HG03108 (cell line): ENCODE measurements around the gene NUP62.
"Not testable (repeated sequence)": the region's sequence is repeated elsewhere in the genome, so short reads cannot be mapped to it uniquely, and the experiment has no call there.

Experiments used
- ATAC-seq: cut with Tn5 transposase; IDR thresholded peaks from one replicate; pipeline ENCODE4 v1.9.1; 2021; ENCODE audit warnings: moderate library complexity; ENCODE audit not compliant: unreplicated experiment

NUP62 gene

GRCh38 chr19:49926515-49926914 is 2.8 kb downstream of the NUP62 start:
- no peak for ATAC-seq

DNA sequence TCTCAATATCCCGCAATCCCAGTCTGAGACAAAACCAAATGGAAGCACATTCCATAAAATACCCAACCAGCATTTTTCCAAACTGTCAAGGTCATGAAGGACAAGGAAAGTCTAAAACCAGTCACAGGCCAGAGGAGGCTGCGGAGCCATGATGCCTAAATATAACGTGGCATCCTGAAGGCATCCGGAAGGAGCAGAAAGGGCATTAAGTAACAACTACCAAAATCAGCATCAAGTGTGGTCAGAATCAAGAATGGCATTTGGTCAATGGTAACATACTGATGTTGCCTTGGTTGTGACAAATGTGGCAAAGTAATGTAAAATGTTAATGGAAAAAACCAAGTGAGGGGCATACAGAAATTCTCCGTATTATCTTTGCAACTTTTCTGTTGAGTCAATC is 3.8 kb downstream of the NUP62 start:
- no peak for ATAC-seq

DNA sequence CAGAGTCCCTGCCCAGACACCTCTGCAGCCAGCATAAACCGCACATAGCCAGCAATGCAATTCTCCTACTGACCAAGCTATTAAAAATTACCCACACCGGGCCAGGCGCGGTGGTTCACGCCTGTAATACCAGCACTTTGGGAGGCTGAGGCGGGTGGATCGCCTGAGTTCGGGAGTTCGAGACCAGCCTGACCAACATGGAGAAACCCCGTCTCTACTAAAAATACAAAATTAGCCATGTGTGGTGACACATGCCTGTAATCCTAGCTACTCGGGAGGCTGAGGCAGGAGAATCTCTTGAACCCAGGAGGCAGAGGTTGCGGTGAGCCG is 4.5 kb downstream of the NUP62 start:
- ATAC-seq, result not testable (repeated sequence)

DNA sequence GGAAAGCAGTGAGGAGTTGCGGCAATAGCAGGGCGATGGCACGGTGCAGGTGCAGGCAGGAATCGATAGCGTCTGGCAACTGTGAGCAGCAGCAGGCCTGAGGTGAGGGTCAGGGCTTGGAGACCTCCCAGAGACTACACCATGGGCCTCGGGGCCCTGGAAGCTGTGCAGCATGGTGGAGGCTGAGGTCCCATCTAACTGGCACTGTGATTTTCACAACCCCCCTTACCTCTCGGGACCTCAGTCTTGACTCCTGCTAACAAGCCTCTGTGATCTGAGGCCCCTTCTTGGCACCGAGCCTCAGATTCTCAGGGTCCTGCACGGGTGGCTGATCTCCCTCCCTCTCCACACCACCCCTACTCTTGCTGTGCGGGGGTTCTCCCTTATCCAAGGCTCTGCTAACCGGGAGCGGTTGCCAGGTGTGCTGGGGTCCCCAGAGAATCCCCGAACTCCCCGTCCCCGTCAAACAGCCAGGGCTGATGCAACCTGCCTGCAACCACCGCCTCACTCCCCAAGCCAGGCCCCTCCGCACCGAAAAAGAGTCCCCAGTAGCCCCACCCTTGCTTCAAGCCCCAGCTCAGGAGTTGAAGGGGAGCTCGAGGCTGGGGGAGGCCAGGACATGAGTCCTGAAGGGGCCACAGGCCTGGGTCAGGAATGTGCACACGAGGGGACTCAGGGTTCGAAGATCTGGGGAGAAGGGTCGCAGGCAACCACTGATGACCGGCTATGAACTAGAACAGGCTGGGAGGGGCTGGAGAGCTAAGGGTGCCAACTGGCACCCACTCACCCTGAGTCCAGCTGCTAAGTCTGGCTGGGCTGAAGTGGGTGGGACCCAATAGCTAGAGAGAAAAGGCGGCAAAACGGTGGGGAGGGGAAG is 5.1 kb downstream of the NUP62 start:
- no peak for ATAC-seq

DNA sequence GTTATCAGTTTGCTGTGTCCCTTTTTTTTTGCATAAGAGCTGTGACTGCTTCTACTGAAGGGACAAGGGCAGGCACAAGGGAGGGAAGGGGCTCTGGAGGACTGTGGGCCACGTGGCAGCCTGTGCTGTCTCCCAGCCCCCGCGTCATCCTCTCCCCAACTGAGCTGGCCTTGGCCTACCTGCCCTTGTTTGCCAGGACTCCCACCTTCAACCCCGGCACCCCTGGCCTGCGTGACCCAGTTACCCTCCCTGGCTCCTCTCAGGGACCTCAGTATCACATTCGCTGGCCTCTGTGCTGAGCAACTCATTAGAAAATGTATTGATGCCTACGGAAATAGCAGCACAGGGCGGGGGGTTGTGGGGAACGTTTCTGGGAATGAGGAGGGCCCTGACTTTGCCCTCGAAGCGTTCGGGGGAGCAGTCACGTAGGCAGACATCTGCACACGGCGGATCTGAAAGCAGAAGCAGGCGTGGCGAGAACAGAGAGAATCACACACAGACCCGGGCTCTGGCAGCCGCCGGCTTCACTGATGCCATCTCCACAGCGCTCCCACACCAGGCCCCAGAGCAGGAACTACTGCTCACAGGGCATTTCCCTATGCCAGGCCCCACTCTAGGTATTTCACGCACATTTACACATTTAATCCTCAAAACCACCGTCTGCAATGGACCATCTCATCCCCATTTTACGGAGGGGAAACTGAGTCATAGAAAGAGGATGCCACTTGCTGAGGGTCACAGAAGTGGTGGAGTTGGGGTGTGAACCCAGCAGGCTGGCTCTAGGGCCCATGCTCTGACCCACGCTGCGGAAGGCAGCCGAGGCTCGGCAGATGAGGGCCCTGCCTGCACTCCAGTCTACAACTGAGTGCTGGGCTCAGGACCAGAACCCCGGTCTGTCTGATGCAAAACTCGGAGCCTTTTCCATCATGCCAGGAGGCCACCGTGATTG is 6.0 kb downstream of the NUP62 start:
- no peak for ATAC-seq

- ATAC-seq, result no peak
Observed at GRCh38 chr19:49921871-49922795, 7.2 kb downstream of the NUP62 start.

- no peak for ATAC-seq
Observed at GRCh38 chr19:49920624-49921363, 8.5 kb downstream of the NUP62 start.

GRCh38 chr19:49918089-49918488 is 11.2 kb downstream of the NUP62 start:
- no peak for ATAC-seq

DNA sequence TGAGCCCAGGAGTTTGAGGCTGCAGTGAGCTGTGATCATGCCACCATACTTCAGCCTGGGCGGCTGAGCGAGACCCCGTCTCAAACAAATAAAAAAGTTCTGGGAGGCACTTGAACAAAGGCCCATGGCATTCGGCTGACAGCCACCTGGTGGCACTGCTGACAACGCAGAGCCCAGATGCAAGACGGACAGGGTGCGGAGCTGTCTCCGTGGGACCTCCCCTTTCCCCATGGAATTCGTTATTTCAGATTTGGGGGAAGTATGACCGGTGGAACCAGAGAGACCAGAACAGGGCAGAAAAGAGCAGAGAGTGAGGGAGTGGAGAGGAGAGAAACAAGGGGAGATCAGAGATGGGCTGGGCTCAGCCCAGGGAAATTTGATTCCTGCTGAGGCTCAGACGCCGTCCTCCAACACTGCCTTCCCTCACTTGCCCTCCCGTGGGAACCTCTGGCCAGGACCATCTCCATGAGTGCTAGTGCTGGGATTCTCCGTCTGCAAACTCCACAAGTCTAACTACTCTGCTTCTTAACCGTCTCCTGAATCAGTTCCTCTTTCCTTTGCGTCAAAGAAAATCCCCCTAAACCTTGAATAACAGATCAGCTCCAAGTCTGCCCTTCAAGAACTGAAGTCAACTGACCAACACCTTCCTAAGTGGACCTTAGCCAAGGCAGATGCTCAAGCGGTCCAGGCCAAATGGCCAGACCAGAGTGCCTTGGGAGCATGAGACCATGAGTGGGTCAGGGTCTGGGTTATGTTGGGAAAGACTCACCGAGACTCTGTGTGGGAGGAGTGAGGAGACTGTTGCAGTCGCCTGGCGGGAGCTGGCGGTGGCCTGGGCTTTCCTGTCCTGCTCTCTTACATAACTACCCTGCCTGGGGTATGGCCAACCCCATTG is 12.2 kb downstream of the NUP62 start:
- ATAC-seq, result no peak

DNA sequence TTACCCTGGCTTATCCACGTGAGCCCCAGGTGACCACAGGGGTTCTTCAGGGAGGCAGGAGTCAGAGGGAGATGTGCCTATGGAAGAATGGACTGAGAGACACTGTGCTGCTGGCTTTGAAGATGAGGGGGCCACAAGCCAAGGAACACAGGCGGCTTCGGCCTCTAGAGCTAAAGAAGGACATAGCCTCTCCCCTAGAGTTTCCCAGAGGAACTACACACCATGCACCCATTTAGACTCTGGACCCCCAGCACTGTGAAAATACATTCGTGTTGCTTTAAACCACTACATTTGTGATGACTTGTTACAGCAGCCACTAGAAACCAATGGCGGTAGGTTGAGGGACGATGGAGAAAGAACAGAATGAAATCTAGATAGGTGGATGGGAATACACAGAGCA is 14.0 kb downstream of the NUP62 start:
- no peak for ATAC-seq

DNA sequence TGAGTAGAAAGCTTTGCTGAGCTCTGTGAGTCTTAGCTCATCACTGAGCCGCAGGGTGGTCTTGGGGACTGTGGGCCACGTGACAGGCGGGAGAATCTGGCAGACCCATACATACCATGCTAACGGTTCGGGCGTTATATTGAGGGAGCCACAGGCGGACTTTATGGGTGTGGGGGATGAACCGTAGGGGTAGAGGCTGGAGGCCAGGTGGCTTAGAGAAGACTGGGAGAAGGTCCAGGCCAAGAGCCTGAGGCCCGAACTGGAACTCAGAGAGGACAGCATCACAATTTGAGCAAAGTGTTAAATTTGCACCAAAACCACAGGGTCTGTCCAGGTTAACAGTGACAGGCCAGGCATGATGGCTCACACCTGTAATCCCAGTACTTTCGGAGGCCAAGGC is 15.6 kb downstream of the NUP62 start:
- ATAC-seq, result no peak

DNA sequence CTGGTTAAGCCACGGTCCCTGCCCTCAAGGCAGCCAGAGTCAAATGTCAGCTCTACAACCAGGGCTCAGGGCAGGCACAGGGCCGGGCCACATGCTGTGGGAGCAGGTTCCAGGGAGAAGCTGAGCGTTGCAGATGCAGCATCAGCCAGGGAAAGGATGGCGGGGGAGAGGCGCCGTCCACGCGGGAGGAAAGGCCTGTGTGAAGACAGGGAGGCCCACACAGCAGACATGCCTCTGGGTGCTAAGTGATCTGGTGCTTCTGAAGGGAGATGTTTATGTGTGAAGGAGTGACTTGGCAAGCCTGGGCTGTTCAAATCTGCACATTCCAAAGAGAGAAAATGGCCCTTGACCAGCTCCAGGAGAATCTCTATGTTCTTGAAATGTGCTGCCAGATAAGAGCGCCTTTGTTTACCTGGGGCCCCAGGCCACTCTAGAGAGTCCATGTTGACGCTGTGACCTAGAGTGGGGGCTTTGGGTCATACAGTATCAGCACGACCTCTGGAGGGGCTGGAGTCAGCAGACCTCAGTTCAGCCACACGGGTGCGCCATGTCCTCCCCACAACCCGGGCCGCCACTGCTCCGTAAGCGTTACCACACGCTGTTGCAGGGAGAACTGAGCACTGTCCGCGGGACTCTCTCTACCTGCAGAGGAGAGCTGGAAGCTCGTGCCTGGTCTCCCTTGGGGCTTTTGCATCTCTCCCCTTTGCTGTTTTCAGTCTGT is 16.2 kb downstream of the NUP62 start:
- no peak for ATAC-seq

- ATAC-seq, result peak; percentile 32
Observed at GRCh38 chr19:49911381-49912145, 17.7 kb downstream of the NUP62 start.

DNA sequence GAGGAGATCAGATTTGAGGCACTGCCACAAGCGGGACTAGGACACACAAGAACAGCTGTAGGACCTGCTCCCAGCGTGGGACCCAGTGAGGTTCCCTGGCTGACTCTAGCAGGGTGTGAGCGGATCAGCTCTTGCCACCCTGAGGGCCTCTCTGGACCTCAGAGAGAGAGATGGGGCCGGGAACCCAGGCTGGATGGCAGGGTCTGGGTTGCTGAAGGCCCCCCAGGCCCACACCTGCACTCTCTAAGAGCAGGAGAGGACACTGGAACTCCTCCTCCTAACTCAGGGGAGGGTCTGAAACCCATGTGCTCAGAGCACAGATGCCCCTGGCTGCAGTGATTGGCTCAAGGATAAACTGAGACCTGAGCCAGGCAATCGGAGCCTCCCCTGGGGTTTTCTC is 19.1 kb downstream of the NUP62 start:
- no peak for ATAC-seq

DNA sequence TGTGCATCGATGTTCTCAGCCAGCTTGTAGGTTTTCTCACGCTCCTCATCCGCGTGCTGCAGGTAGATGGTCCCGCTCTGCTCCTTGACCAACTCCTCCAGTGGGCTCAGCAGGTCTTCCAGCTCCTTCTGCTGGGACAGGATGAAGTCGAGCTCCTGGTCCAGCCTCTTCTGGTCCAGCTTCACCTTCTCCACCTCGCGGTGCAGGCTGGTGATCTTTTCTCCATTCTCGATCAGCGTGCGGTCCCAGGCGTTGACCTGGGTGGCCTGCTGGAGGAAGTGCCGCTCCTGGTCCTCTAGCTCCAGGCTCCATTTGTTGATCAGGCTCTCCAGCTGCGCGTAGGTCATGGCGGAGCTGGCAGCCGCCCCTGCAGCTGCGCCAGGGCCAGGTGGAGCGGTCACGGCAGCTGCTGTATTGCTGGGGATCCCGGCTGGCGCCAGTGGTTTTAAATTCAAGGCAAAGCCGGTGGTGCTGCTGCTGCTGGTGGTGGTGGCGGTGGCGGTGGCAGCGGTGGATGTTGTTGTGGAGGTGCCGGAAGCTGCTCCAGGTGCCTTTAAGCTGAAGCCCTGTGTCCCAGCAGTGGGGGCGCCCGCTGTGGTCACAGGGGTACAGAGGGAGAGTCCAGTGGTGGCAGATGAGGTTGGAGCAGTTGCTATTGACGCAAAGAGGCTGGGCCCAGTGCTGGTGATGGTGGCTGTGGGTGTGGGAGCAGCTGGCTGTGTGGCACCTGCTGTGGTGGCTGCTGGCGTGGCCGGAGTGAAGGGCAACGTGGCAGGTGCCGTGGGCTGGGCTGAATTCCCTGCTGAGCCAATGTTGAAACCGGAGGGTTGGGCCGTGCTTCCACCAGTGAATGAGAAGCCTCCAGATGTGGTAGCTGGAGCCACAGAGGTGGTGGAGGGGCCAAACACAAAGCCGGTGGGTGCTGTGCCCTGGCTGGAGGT is 20.6 kb downstream of the NUP62 start:
- ATAC-seq, result no peak

DNA sequence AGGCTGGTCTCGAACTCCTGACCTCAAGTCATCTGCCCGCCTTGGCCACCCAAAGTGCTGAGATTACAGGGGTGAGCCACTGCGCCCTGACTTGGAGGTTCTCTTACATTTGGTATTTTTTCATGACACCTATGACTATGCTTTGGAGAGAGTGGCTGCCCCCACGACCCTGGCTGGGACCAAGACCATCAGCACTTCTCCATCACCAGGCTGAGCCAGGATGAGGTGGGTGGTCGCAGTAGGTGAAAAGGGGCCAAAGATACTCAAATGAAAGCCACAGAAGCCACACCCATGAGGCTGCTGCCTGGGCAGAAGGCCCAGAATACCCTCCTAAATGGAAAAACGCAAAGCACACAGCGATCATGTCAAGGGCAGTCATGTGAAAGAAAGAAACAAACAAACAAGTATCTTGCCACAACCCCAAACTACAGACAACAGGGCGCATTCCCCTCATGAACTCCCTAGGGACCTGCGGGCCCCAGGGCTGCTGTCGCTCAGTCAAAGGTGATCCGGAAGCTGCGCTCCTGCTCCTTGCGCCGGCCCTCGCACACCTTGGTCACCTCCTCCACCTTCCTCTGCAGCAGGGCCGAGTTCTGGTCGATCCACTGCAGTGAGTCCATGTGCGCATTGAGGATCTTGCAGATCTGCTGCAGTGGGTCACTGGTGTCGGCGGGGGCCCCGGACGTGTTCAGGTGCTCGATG is 21.4 kb downstream of the NUP62 start:
- no peak for ATAC-seq
